CD4-positive, alpha-beta memory T cell (primary cell): ENCODE results near the gene YKT6. TPM values are rescaled to one million over a fixed set of nuclear protein-coding genes. Genes with fewer than 3 reads are reported as not detected.

Source experiments
- CTCF ChIA-PET: fragments of 350-600 bp; sonication (Branson Sonifier 250); formaldehyde crosslinking; loops from one replicate; lab custom pipeline; 2021; ENCODE audit warnings: inconsistent platforms; ENCODE audit not compliant: partially characterized antibody; lab: Charles Lee
- POLR2A ChIA-PET: fragments of 350-600 bp; sonication (Branson Sonifier 250); formaldehyde crosslinking; loops from one replicate; lab custom pipeline; 2021; ENCODE audit not compliant: partially characterized antibody; lab: Charles Lee
- DNase-seq, 5 donors: peaks; one replicate each; pipeline versions ENCODE4 v3.0.0 to v3.0.0-alpha.2; 2020 to 2022; ENCODE audit warnings: mixed read lengths in 1 of 5
- H3K27ac ChIP-seq: one replicate; pipeline ENCODE4 v1.7.0; 2013; ENCODE audit warnings: low read depth, low read length
- H3K27me3 ChIP-seq: 2 replicates; pipeline ENCODE4 v1.7.0; 2013; ENCODE audit warnings: mild to moderate bottlenecking, low read length, moderate library complexity; ENCODE audit not compliant: insufficient read depth
- H3K36me3 ChIP-seq: 2 replicates; pipeline ENCODE4 v1.7.0; 2013; ENCODE audit warnings: mild to moderate bottlenecking, low read length, moderate library complexity; ENCODE audit not compliant: insufficient read depth
- H3K4me1 ChIP-seq: 2 replicates; pipeline ENCODE4 v1.7.0; 2013; ENCODE audit warnings: mild to moderate bottlenecking, low read length, moderate library complexity; ENCODE audit not compliant: insufficient read depth
- H3K4me3 ChIP-seq, 2 donors: one replicate each; pipeline ENCODE4 v1.7.0; 2013; ENCODE audit warnings: low read length in 2 of 2, mild to moderate bottlenecking in 1 of 2
- H3K9me3 ChIP-seq, 2 donors: one replicate each; pipeline ENCODE4 v1.7.0; 2013; ENCODE audit warnings: low read length in 2 of 2, control low read depth in 1 of 2; ENCODE audit not compliant: control insufficient read depth in 1 of 2
- H3K27ac Mint-ChIP-seq, 7 donors: one replicate each; pipeline ENCODE4 v1.8.0; 2020 to 2021; ENCODE audit warnings: mixed read lengths in 7 of 7, mild to moderate bottlenecking in 6 of 7, inconsistent platforms in 3 of 7, moderate library complexity in 3 of 7
- H3K27me3 Mint-ChIP-seq, 2 donors: one replicate each; pipeline ENCODE4 v1.8.0; 2020 to 2021; ENCODE audit warnings: mixed read lengths in 2 of 2
- H3K36me3 Mint-ChIP-seq, 2 donors: one replicate each; pipeline ENCODE4 v1.8.0; 2020 to 2021; ENCODE audit warnings: mixed read lengths in 2 of 2, inconsistent platforms in 1 of 2, mild to moderate bottlenecking in 1 of 2
- H3K4me1 Mint-ChIP-seq, 4 donors: one replicate each; pipeline ENCODE4 v1.8.0; 2020 to 2021; ENCODE audit warnings: mixed read lengths in 4 of 4, mild to moderate bottlenecking in 1 of 4
- H3K4me3 Mint-ChIP-seq, 8 donors: one replicate each; pipeline ENCODE4 v1.8.0; 2020 to 2021; ENCODE audit warnings: mixed read lengths in 8 of 8, mild to moderate bottlenecking in 7 of 8, moderate library complexity in 6 of 8, inconsistent platforms in 3 of 8
- H3K9me3 Mint-ChIP-seq, 8 donors: one replicate each; pipeline ENCODE4 v1.8.0; 2020 to 2021; ENCODE audit warnings: mixed read lengths in 8 of 8, mild to moderate bottlenecking in 5 of 8, inconsistent platforms in 3 of 8, moderate library complexity in 1 of 8
- intact Hi-C: fragments of 100-400 bp; cut with micrococcal nuclease; formaldehyde crosslinking; loops from one replicate; pipeline ENCODE4 v1.15.1; 2023
- polyA plus RNA-seq, 2 donors: library from polyadenylated mRNA; unstranded; fragments of 300-500 nt; fragmentation: Illumina TruSeq; gene quantifications; one replicate each; pipeline ENCODE4 v1.2.3, GENCODE V29; 2021
- total RNA-seq, 2 experiments: library from RNA; stranded (reverse); gene quantifications; one replicate each; pipeline ENCODE4 v1.2.3, GENCODE V29; 2021

The YKT6 gene
- total and polyA plus RNA-seq, 4 experiments from 2014 or later, result 41.6 to 63.2 (median 52.6) TPM

DNA sequence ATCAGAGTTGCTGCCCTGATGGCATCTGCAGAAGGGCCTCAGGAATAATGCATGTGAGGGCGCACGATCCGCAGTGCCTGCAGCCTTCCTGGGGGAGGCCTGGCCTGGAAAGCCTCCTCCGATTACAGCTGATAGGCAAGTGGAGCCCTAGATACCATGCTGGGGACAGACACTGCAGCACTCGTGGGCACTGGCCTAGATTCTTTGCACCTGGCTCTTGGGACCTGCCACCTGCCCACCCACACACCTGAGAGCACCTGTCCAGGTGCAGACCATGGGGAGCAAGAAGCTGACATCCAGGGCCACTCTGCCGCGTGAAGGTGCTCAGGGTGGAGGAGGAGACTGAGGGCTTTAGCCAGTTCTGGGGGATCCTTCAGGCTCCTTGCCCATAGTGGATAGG is 14.8 kb downstream of the YKT6 start:
- no peak for DNase-seq
- H3K4me1 Mint-ChIP-seq, result no peaks in the 10 kb centered on the region

DNA sequence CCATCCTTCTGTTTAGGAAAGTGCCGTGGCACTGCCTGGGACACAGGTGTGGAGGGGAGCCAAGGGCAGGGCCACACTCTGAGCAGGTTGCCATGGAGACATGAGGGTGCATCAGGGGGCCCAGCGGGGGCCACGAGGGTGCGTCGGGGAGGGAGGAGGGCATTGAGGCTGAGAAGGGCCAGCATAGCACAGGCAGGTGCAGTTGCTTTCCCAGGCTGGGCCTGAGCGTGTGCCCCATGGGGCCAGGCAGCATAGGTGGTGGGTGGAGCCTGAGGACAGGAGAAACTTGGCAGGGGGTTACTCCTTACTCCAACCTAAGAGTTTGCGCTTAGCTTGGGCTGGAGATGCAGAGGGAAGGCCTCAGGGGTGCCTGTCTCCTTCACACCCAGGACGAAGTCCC is 15.2 kb downstream of the YKT6 start:
- no peak for DNase-seq
- intact Hi-C loops, result no loop called here
- no peaks in the 10 kb centered on the region for H3K9me3 ChIP-seq
- ChIA-PET POLR2A (no interaction called here), CTCF (no interaction called here)
- H3K9me3 Mint-ChIP-seq, result no peaks in the 10 kb centered on the region
- H3K4me1 Mint-ChIP-seq, result no peaks in the 10 kb centered on the region
- H3K36me3 ChIP-seq, result peaks cover 23% of the 10 kb centered on the region
- no peaks in the 10 kb centered on the region for H3K27me3 ChIP-seq
- no peak overlapping the region for H3K27ac ChIP-seq
- no peak overlapping the region for H3K4me3 ChIP-seq
- H3K4me3 Mint-ChIP-seq, result no peak overlapping the region
- peak overlapping the region in 1 of 7 donors; percentile 3 for H3K27ac Mint-ChIP-seq
- H3K36me3 Mint-ChIP-seq, result peaks cover 12 to 20% of the 10 kb centered on the region in 2 donors
- no peaks in the 10 kb centered on the region for H3K27me3 Mint-ChIP-seq
- H3K4me1 ChIP-seq, result no peaks in the 10 kb centered on the region

More for the DNA sequence above, 14.8 kb downstream of the YKT6 start:
- Histone ChIP-seq H3K4me1 (no peaks in the 10 kb centered on the region), H3K27ac (no peak overlapping the region), H3K4me3 (no peak overlapping the region), H3K36me3 (peaks cover 28% of the 10 kb centered on the region), H3K27me3 (no peaks in the 10 kb centered on the region), H3K9me3 (no peaks in the 10 kb centered on the region)
- Mint-ChIP-seq H3K27me3 (no peaks in the 10 kb centered on the region), H3K36me3 (peaks cover 16 to 24% of the 10 kb centered on the region in 2 donors), H3K27ac (peak overlapping the region in 1 of 7 donors; percentile 3), H3K9me3 (no peaks in the 10 kb centered on the region), H3K4me3 (no peak overlapping the region)
- ChIA-PET CTCF (no interaction called here), POLR2A (no interaction called here)
- intact Hi-C loops, result no loop called here

- no peak overlapping the region for H3K27ac ChIP-seq
Observed at GRCh38 chr7:44216521-44217222, 15.9 kb downstream of the YKT6 start.

GRCh38 chr7:44217223-44217714 is 16.5 kb downstream of the YKT6 start:
- no peak overlapping the region for H3K27ac ChIP-seq
- CTCF ChIA-PET, result no interaction called here
- no peak overlapping the region for H3K4me3 ChIP-seq
- H3K36me3 ChIP-seq, result peaks cover 11% of the 10 kb centered on the region
- H3K9me3 ChIP-seq, result no peaks in the 10 kb centered on the region
- POLR2A ChIA-PET, result no interaction called here
- H3K27ac Mint-ChIP-seq, result no peak overlapping the region
- H3K4me3 Mint-ChIP-seq, result no peak overlapping the region
- H3K27me3 ChIP-seq, result no peaks in the 10 kb centered on the region
- no peaks in the 10 kb centered on the region for H3K9me3 Mint-ChIP-seq
- intact Hi-C loops, result no loop called here
- H3K4me1 Mint-ChIP-seq, result no peaks in the 10 kb centered on the region
- no peaks in the 10 kb centered on the region for H3K27me3 Mint-ChIP-seq
- DNase-seq, result no peak
- H3K36me3 Mint-ChIP-seq, result peaks cover 4 to 8% of the 10 kb centered on the region in 2 donors
- no peaks in the 10 kb centered on the region for H3K4me1 ChIP-seq

More at GRCh38 chr7:44216521-44217222, 15.9 kb downstream of the YKT6 start:
- H3K27me3 ChIP-seq, result no peaks in the 10 kb centered on the region
- no peaks in the 10 kb centered on the region for H3K9me3 ChIP-seq
- no peak for DNase-seq
- H3K36me3 ChIP-seq, result peaks cover 17% of the 10 kb centered on the region
- peaks cover 8 to 14% of the 10 kb centered on the region in 2 donors for H3K36me3 Mint-ChIP-seq
- CTCF ChIA-PET, result no interaction called here
- H3K4me3 Mint-ChIP-seq, result no peak overlapping the region
- no peak overlapping the region for H3K4me3 ChIP-seq
- no peaks in the 10 kb centered on the region for H3K9me3 Mint-ChIP-seq
- intact Hi-C loops, result no loop called here
- H3K27me3 Mint-ChIP-seq, result no peaks in the 10 kb centered on the region
- POLR2A ChIA-PET, result no interaction called here
- no peaks in the 10 kb centered on the region for H3K4me1 ChIP-seq
- no peak overlapping the region for H3K27ac Mint-ChIP-seq
- no peaks in the 10 kb centered on the region for H3K4me1 Mint-ChIP-seq

DNA sequence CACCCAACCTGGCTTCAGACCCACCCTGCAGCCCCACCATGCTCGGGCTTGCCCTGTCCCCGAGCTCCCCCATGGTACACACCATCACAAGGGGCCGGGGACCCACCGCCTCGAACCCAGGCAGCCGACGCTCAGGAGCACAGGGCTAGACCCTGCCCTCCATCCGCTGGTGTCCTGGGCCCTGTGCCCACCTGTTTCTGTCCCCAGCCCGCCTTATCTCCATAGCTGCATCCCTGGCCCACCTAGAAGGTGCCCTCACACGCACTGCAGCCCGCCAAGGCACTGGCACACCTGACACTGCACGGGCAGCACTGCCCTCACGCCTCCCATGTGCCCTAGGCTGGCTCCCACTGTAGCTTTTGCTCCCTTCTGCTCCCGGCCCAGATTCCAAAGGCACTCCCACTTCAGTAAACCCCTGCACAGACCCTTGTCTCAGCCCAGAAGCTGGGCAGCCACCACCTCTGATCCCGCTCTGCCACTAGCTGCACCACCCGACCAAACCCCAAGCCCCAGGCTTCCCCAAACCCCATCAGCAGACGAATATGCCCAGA is 17.1 kb downstream of the YKT6 start:
- Mint-ChIP-seq H3K4me1 (no peaks in the 10 kb centered on the region), H3K9me3 (no peaks in the 10 kb centered on the region), H3K27me3 (no peaks in the 10 kb centered on the region), H3K36me3 (peaks cover 0 to 3% of the 10 kb centered on the region in 2 donors), H3K27ac (no peak overlapping the region), H3K4me3 (no peak overlapping the region)
- no peaks in the 10 kb centered on the region for H3K9me3 ChIP-seq
- ChIA-PET POLR2A (no interaction called here), CTCF (no interaction called here)
- no peaks in the 10 kb centered on the region for H3K4me1 ChIP-seq
- H3K27ac ChIP-seq, result no peak overlapping the region
- no peaks in the 10 kb centered on the region for H3K27me3 ChIP-seq
- DNase-seq, result no peak
- H3K36me3 ChIP-seq, result peaks cover 4% of the 10 kb centered on the region
- intact Hi-C loops, result no loop called here
- H3K4me3 ChIP-seq, result no peak overlapping the region

GRCh38 chr7:44218418-44219201 is 17.8 kb downstream of the YKT6 start:
- Mint-ChIP-seq H3K36me3 (peaks cover 0 to 3% of the 10 kb centered on the region in 2 donors), H3K9me3 (no peaks in the 10 kb centered on the region), H3K4me3 (no peak overlapping the region), H3K4me1 (no peaks in the 10 kb centered on the region), H3K27ac (no peak overlapping the region), H3K27me3 (peaks cover 0 to 3% of the 10 kb centered on the region in 2 donors)
- H3K4me1 ChIP-seq, result no peaks in the 10 kb centered on the region
- no peak overlapping the region for H3K27ac ChIP-seq
- no peaks in the 10 kb centered on the region for H3K9me3 ChIP-seq
- no peak overlapping the region for H3K4me3 ChIP-seq
- POLR2A ChIA-PET, result no interaction called here
- no peaks in the 10 kb centered on the region for H3K27me3 ChIP-seq
- no peak for DNase-seq
- H3K36me3 ChIP-seq, result no peaks in the 10 kb centered on the region
- intact Hi-C loops, result no loop called here
- CTCF ChIA-PET, result no interaction called here

DNA sequence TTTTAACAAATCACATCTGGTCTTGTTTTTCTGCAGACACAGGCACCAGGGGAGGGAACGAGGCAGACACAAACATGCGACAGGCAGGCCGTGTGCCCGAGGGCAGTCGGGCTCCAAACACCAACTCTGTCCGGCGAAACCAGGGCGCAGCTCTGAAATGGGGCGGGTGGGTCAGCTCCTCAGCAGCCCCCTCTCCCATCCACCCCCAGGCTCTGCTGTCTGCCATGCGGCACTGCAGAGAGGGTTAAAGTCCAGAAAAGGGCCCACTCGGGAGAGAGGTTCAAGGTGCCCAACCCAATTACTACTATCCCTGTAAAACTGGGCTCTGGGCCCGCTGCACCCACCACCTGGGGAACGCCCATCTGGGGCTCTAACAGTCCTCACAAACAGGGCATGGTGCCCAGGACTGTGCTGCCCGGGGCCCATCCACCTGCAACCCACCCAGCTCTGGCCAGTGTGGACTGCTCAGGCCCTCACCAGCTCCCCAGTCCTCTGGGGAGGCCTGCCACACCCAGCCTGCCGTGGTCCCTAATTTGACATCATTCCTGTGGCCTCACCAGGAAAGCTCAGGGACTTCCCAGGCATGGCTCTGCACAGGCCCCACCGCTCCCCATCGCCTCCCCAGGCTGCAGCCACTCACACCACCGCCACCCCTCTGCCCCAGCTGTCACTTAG is 18.7 kb downstream of the YKT6 start:
- H3K9me3 Mint-ChIP-seq, result no peaks in the 10 kb centered on the region
- no peaks in the 10 kb centered on the region for H3K36me3 Mint-ChIP-seq
- peaks cover 0 to 3% of the 10 kb centered on the region in 2 donors for H3K27me3 Mint-ChIP-seq
- H3K27ac Mint-ChIP-seq, result no peak overlapping the region
- Histone ChIP-seq H3K36me3 (no peaks in the 10 kb centered on the region), H3K4me1 (no peaks in the 10 kb centered on the region), H3K4me3 (no peak overlapping the region), H3K27ac (no peak overlapping the region), H3K9me3 (no peaks in the 10 kb centered on the region), H3K27me3 (no peaks in the 10 kb centered on the region)
- intact Hi-C loops, result no loop called here
- CTCF ChIA-PET, result no interaction called here
- no peak for DNase-seq
- POLR2A ChIA-PET, result interaction anchor here (0.7 kb wide), 1 partner anchor 783 kb away, joined by 3 read pairs; no protein-coding TSS in a partner anchor
- H3K4me1 Mint-ChIP-seq, result no peaks in the 10 kb centered on the region
- no peak overlapping the region for H3K4me3 Mint-ChIP-seq
